GM18909 (cell line): ENCODE measurements around the gene DNAJB6.

Experiments used
- ATAC-seq: cut with Tn5 transposase; IDR thresholded peaks from one replicate; pipeline ENCODE4 v1.9.1; 2021; ENCODE audit warnings: mild to moderate bottlenecking; ENCODE audit not compliant: unreplicated experiment, poor library complexity

Gene DNAJB6

DNA sequence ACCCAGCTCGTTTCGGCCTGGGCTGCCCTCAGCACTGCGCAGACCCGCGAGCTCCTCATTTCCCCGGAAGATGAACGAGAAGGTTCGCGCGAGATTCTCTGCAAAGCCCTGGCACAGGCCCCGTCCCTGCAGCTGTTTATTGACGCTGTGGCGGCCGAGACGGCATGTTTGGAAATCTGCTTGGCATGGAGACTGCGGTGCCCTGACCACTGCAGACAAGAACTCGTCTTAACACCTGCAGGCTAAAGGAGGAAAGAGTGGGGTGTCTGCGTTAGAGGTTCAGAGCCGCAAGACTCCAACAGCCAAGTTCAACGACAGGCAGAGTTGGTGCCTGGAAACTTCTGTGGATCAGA lies 125.6 kb downstream of the DNAJB6 start:
- no peak for ATAC-seq

DNA sequence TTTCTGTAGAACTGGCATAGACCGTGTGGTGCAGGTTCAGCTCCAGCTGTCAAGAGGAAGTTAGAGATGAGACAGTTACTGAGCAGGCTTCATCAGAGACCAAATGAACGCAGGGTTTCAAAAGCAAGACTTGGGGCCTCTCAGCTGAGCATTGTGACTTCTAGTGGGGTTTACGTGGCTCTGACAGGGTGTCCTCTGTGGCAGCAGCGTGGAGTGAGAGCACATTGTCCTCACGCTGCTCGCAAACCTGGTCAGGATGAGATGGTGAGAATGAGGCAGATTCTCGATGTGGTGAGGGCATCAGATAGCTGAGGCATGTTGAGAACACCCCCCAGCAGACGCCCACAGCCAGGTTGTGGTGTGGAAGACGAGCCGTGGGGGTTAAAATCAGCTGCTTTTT lies 126.0 kb downstream of the DNAJB6 start:
- no peak for ATAC-seq

DNA sequence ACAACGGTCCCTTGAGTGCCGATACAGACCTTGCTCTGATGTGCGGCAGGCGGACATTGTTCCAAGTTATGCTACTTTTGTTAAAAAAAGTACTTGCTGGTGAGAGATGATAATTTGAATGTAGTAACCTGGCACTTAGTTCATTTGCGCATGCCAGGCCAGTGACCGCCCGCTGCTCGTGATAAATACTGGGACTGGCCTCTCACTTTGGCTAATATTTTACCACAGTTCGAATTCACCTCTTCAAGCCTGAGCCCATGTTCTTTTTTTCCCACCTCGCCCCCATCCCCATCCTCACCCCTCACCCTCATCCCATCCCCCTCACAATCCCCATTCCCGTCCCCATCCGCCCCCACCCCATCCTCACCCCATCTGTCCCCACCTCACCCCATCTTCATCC lies 126.4 kb downstream of the DNAJB6 start:
- no peak for ATAC-seq

DNA sequence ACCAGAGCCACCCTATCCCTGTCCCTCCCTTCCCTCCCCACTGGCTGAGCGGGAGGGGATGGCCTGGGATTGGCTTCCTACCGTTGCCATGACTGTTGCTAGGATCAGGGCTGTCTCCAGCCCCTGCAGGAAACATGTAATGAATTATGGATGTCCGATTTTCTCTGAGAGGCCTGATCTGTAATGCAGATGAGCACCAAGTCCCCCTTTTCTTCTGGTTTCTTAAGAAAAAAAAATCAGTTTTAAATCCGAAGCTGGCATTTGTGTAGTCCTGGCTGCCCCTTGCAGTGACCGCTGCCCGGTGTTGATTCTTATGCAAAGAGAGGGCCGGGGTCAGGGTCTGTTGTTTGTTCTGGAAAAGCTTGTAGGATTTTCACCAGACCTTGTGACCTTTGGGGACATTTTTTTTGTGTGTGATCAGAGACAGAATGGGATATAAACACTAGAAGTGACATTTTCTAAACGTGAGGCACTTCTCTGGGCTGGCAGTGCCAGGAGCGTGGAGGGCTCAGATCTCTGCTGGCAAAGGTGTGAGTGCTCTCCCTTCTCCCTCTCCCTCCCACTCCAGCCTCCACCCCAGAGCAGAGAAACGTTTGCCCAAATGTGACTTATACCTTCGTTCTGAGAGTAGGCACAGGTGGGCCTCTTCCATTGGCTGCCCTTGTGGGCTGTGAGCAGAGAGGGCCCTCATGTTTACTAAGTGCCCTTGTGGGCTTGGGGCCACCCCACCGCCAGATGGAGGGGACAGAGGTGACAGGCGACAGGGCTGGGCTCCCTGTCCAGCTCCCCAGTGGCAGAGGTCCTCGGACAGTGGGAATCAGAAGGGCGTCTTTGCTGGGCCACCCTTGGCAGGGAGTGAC lies 127.5 kb downstream of the DNAJB6 start:
- ATAC-seq = no peak

DNA sequence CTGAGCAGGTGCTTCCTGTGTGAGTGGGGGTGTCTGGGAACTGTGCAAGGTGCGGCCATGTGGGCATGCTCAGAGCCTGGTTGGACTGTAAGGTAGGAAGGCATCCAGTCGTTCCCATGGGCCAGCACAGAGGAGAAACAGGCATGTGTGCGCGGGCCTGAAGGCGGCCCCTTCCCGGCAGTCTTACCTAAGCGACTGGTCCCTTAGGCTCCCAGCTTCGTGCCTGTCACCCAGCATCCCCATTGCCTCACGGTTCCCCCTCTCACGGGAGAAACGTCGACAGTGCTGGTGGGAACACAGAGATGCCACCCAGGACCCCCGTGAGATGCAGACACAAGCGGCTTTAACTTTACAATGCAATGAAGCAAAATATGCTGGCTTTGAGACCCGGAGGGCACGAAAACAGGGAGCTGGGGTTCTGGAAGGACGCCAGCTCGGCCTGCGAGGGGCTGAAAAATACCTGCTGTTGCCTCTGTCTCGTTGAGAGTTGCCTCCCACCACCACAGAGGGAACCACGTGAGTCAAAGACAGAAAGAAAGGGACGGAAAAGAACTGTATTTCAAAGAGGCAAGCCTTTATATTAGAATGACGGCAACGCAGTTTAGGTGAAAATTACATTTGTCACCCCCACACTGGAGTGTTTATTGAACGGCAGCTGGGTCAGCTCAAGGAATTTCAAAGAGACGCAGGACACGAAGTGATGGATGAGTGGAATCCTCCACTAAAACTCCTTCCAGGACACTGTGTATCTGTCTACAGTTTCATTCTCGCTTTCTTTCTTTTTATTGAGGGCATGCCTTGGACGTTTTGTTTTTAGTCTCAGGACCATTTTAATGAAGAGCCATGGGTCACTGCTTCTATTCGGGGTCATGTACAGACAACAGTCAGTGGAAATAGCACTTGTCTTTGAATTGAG lies 128.4 kb downstream of the DNAJB6 start:
- ATAC-seq = no peak

DNA sequence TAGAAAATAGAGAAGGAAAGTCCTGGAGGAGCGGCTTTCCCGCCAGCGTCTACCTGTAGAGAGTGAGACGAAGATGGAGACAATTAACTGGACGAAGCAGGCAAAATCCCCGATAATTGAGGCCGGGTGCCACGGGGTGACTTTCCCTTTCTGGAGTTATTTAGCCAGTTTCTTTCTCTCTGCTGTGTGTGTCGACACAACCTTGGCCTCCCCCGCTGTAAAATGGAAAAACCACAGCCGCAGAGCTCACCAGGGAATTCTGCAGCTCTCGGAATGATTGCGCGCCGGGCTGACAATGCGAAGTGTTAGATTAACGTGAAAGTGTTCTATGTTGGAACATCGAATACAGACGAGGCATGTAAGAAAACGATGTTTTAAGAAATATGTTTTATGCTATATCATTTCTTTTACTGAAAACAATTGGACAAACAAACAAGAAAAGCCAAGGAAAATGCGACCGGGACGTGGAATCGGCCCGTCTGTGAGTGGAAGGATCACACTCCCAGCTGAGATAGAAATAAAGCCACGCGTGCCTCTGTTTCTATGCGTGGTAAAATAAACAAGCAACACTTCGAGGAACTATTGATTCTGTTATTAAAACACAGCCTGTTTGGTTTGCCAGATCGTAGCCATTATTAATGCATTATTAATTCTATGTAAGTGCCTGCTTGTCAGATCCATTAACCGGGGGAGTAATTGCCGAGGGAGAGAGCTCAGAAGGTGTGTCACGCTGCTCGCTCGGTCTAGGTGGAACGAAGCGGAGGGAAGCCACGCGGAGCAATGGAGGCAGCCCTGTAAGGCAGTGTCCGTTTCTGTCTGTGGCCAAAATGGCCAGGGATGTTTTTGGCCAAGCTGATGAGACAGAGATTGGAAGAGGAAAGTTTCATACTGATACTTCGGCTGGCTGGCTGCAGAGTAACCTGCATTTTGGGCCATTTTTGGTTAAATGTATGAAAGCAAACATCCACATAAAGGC lies 129.4 kb downstream of the DNAJB6 start:
- ATAC-seq = no peak

DNA sequence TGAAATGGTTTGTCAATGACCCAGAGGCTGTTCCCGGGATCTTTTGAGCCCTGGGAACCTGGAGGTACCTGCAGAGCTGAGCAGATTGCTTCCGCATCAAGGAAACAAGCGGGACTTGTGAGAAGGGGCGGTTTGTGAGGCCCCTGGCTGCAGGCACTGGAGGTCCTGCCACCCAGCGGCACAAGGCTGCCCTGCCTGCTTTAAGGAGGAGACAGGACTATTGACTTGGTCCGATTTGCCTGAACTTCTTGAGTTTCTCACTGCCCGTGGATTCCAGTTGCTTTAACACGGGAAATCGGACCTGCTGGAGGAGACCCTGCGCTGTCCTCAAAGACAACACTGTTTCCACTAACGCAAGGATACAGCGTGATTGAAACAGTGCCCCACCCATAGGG lies 130.1 kb downstream of the DNAJB6 start:
- ATAC-seq = no peak
